Peyer's patch (tissue), 4 donors: ENCODE data around the gene CHCHD1.
A peak's percentile ranks its signal among the peaks of the same experiment; 100 is the strongest.

Experiments
- POLR2A ChIP-seq, 2 donors: fragments of 450-650 bp; IDR thresholded peaks; one replicate each; pipeline ENCODE4 v1.5.1; 2017; ENCODE audit warnings: antibody characterized with exemption in 2 of 2, mild to moderate bottlenecking in 2 of 2, moderate library complexity in 2 of 2
- TF ChIP-seq, protein P1 (sequence below), 6 experiments: fragments of 450-650 bp in 4 of 6; fragments of 200-600 bp in 2 of 6; sonication (generic) in 1 of 6; IDR thresholded peaks; one replicate each; pipeline ENCODE4 v1.5.1; 2017 to 2019; ENCODE audit warnings: antibody characterized with exemption in 6 of 6, mild to moderate bottlenecking in 3 of 6, moderate library complexity in 1 of 6

GRCh38 chr10:73774637-73775036, 7.2 kb upstream of the CHCHD1 start:
- TF ChIP-seq POLR2A (IDR thresholded peaks at IDR 0.05): no peak
- TF ChIP-seq, protein P1, sequence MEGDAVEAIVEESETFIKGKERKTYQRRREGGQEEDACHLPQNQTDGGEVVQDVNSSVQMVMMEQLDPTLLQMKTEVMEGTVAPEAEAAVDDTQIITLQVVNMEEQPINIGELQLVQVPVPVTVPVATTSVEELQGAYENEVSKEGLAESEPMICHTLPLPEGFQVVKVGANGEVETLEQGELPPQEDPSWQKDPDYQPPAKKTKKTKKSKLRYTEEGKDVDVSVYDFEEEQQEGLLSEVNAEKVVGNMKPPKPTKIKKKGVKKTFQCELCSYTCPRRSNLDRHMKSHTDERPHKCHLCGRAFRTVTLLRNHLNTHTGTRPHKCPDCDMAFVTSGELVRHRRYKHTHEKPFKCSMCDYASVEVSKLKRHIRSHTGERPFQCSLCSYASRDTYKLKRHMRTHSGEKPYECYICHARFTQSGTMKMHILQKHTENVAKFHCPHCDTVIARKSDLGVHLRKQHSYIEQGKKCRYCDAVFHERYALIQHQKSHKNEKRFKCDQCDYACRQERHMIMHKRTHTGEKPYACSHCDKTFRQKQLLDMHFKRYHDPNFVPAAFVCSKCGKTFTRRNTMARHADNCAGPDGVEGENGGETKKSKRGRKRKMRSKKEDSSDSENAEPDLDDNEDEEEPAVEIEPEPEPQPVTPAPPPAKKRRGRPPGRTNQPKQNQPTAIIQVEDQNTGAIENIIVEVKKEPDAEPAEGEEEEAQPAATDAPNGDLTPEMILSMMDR (IDR thresholded peaks at IDR 0.05): peak in 3 of 6 experiments; percentile 12 to 29 (median 20)
